HFFc6 (cell line): ENCODE results near the gene SLC25A33. TPM values are rescaled to one million over a fixed set of nuclear protein-coding genes. Genes with fewer than 3 reads are reported as not detected.
"Not testable (repeated sequence)": the region's sequence is repeated elsewhere in the genome, so short reads cannot be mapped to it uniquely, and the experiment has no call there.

Experiments
- DNase-seq: peaks from one replicate; pipeline ENCODE4 v3.0.0-alpha.2; 2018
- H3K27ac Mint-ChIP-seq: 2 replicates; pipeline ENCODE4 v1.8.0; 2020; ENCODE audit warnings: mild to moderate bottlenecking, mixed read lengths
- H3K27me3 Mint-ChIP-seq: 2 replicates; pipeline ENCODE4 v1.8.0; 2021; ENCODE audit warnings: mild to moderate bottlenecking, moderate library complexity, mixed read lengths; ENCODE audit not compliant: insufficient read depth
- H3K36me3 Mint-ChIP-seq: 2 replicates; pipeline ENCODE4 v1.8.0; 2021; ENCODE audit warnings: low read depth, mixed read lengths
- H3K4me1 Mint-ChIP-seq: 2 replicates; pipeline ENCODE4 v1.8.0; 2020; ENCODE audit warnings: low read depth, mixed read lengths
- H3K4me3 Mint-ChIP-seq: 2 replicates; pipeline ENCODE4 v1.8.0; 2020; ENCODE audit warnings: mild to moderate bottlenecking, moderate library complexity, mixed read lengths
- H3K9me3 Mint-ChIP-seq: 2 replicates; pipeline ENCODE4 v1.8.0; 2020; ENCODE audit warnings: mild to moderate bottlenecking, mixed read lengths
- total RNA-seq, 6 experiments: library from RNA; stranded (reverse); fragmentation: NEBNext Ultra II Directional; extraction: Animal tissue kit (Norgen Biotek cat#: 25700); gene quantifications; 2 replicates in 1 of 6; 3 replicates in 5 of 6; pipeline ENCODE4 v1.2.3, GENCODE V29; 2021
- TF ChIP-seq, protein P1 (sequence below): fragments of 200-600 bp; sonication (generic); IDR thresholded peaks from 2 replicates; pipeline ENCODE4 v1.5.0; 2021; ENCODE audit warnings: antibody characterized with exemption, mild to moderate bottlenecking

SLC25A33 gene
- total RNA-seq, 6 experiments from 2014 or later = 3.3 to 4.7 (median 4.0) TPM

DNA sequence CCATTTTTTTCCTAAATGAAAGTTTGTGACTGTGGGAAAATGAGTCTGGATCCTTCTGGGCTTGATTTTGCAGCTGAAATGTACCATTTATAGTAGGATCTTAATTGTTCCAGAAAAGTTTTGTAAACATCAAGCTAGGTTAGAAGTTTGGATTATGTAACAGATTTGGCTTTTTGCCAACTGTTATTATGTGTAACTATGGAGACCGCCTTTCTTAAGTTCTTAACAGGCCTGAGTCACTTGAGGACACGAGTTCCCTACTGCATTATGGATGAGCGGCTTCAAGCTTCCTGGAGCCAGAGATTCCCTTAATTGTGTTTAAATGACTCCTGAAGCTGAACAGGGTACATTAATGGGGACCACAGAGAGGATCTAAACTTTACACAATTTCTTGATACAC lies 22.2 kb downstream of the SLC25A33 start:
- no peaks in the 10 kb centered on the region for H3K9me3 Mint-ChIP-seq

DNA sequence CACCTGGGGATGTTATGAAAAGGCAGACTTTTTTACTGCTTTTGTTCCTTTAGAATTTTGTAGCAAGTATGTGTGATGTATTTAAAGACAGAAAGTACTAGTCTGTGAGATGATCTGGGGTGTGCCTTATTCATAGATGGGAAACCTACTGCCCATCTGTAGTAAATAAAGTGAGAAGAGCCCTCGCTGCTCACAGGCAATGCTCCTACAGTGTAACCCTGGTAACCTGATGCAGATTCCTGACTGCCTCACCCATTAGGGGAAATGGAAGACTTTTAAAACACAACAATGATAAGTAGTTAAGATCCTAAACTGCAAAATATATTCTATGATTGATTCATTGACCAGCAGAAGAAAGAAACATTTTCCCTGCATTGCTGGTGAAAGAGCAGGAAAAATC lies 30.0 kb downstream of the SLC25A33 start:
- TF ChIP-seq, protein P1, sequence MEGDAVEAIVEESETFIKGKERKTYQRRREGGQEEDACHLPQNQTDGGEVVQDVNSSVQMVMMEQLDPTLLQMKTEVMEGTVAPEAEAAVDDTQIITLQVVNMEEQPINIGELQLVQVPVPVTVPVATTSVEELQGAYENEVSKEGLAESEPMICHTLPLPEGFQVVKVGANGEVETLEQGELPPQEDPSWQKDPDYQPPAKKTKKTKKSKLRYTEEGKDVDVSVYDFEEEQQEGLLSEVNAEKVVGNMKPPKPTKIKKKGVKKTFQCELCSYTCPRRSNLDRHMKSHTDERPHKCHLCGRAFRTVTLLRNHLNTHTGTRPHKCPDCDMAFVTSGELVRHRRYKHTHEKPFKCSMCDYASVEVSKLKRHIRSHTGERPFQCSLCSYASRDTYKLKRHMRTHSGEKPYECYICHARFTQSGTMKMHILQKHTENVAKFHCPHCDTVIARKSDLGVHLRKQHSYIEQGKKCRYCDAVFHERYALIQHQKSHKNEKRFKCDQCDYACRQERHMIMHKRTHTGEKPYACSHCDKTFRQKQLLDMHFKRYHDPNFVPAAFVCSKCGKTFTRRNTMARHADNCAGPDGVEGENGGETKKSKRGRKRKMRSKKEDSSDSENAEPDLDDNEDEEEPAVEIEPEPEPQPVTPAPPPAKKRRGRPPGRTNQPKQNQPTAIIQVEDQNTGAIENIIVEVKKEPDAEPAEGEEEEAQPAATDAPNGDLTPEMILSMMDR = no peak
- H3K9me3 Mint-ChIP-seq = no peaks in the 10 kb centered on the region
- H3K4me1 Mint-ChIP-seq = no peaks in the 10 kb centered on the region
- H3K27ac Mint-ChIP-seq = no peak overlapping the region
- H3K4me3 Mint-ChIP-seq = no peak overlapping the region
- H3K36me3 Mint-ChIP-seq = no peaks in the 10 kb centered on the region
- DNase-seq = no peak
- no peaks in the 10 kb centered on the region; the same call in 1 of the 2 replicates for H3K27me3 Mint-ChIP-seq

More for the DNA sequence above, 22.2 kb downstream of the SLC25A33 start:
- H3K36me3 Mint-ChIP-seq = peaks cover 11% of the 10 kb centered on the region; the same call in 1 of the 2 replicates
- no peaks in the 10 kb centered on the region for H3K27me3 Mint-ChIP-seq
- H3K4me3 Mint-ChIP-seq = no peak overlapping the region
- H3K4me1 Mint-ChIP-seq = peaks cover 8% of the 10 kb centered on the region
- DNase-seq = peak; percentile 88
- TF ChIP-seq, protein P1 = no peak
- peak overlapping the region; percentile 76 for H3K27ac Mint-ChIP-seq

DNA sequence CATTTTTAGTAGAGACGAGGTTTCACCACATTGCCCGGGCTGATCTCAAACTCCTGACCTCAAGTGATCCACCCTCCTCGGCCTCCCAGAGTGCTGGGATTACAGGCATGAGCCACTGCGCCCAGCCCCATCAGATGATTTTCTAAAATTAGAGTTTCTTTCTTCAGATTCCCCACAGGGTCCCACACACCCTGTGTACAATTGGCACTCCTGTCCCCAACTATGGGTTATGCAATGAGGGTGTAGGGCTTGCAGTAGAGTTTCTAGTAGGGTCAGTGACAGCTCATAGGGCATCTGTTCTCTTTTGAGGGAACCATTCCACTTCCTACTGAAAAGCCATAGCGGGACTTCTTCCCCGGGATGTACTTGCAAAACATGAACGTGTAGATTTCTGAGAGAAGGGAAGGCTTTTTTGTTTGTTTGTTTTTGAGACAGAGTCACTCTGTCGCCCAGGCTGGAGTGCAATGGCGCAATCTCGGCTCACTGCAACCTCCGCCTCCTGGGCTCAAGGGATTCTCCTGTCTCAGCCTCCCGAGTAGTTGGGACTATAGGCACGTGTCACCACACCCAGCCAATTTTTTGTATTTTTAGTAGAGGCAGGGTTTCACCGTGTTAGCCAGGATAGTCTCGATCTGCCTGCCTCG lies 31.7 kb downstream of the SLC25A33 start:
- H3K9me3 Mint-ChIP-seq, H3K4me1 Mint-ChIP-seq, H3K4me3 Mint-ChIP-seq, H3K36me3 Mint-ChIP-seq, H3K27ac Mint-ChIP-seq, DNase-seq, H3K27me3 Mint-ChIP-seq: not testable (repeated sequence)

DNA sequence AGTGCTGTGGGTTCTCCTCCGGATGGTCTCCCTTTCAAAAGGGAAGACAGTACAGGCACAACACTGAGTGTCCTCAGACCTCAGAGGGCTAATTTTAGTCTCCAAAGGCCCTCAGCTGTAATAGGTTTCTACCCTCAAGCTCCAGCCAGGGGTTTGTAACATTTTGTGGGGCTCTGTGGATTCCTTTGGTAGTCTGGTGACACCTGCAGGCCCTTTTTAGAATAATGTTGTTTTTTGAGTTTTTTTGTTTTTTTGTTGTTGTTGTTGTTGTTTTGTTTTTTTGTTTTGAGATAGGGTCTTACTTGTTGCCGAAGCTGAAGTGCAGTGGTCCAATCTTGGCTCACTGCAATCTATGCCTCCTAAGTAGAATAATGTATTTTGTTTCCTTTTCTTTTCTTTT lies 34.5 kb downstream of the SLC25A33 start:
- H3K27me3 Mint-ChIP-seq = no peaks in the 10 kb centered on the region; the same call in 1 of the 2 replicates
- TF ChIP-seq, protein P1 = peak; percentile 73
- no peaks in the 10 kb centered on the region for H3K4me1 Mint-ChIP-seq
- H3K9me3 Mint-ChIP-seq = no peaks in the 10 kb centered on the region
- no peak for DNase-seq
- no peak overlapping the region for H3K4me3 Mint-ChIP-seq
- no peak overlapping the region for H3K27ac Mint-ChIP-seq
- no peaks in the 10 kb centered on the region for H3K36me3 Mint-ChIP-seq

DNA sequence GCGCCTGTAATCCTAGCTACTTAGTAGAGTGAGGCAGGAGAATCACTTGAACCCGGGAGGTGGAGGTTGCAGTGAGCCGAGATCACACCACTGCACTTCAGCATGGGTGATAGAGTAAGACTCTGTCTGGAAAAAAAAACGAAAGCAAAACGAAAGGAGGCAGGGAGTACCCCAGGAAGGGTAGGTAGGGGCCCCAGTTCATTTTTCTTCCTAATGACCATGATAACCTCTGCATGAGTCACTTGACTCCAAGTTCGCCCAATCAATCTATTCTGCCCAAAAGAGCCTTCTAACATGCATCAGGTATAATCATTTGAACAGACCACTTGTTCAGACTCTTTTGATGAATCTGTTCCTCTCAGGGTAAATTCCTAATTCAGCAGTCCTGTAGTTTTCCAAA lies 36.2 kb downstream of the SLC25A33 start:
- no peaks in the 10 kb centered on the region for H3K9me3 Mint-ChIP-seq
- H3K27me3 Mint-ChIP-seq = no peaks in the 10 kb centered on the region; the same call in 1 of the 2 replicates
- H3K4me1 Mint-ChIP-seq = no peaks in the 10 kb centered on the region
- TF ChIP-seq, protein P1 = no peak
- no peak overlapping the region for H3K4me3 Mint-ChIP-seq
- no peak overlapping the region; the same call in 1 of the 2 replicates for H3K27ac Mint-ChIP-seq
- H3K36me3 Mint-ChIP-seq = no peaks in the 10 kb centered on the region
- no peak for DNase-seq

DNA sequence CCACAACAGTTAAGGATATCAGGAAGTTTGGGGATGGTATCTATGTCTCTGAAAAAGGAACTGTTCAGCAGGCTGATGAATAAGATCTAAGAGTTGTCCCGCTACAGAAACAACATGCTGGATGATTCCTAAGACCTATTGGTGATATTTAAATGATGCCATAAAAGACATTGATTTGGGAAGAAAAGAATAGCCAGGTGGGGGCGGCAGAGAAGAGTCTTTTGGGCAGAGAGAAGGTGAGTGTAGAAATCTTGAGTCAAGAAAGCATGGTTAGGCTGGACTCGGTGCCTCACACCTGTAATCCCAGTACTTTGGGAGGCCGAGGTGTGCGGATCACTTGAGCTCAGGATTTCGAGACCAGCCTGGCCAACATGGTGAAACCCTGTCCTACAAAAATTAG lies 37.6 kb downstream of the SLC25A33 start:
- DNase-seq = no peak
- H3K36me3 Mint-ChIP-seq = no peaks in the 10 kb centered on the region
- H3K27ac Mint-ChIP-seq = no peak overlapping the region
- H3K9me3 Mint-ChIP-seq = no peaks in the 10 kb centered on the region
- H3K4me1 Mint-ChIP-seq = no peaks in the 10 kb centered on the region
- H3K27me3 Mint-ChIP-seq = no peaks in the 10 kb centered on the region; the same call in 1 of the 2 replicates
- no peak overlapping the region for H3K4me3 Mint-ChIP-seq
- TF ChIP-seq, protein P1 = no peak
